HepG2 (cell line): ENCODE results near the gene HYPK. TPM values are rescaled to one million over a fixed set of nuclear protein-coding genes. Genes with fewer than 3 reads are reported as not detected.

Source experiments
- DNMT1 ChIP-seq: sonication (generic); formaldehyde crosslinking; IDR thresholded peaks from 2 replicates; pipeline ENCODE4 v1.5.1; 2020; ENCODE audit warnings: mild to moderate bottlenecking, missing genetic modification reagents
- FOXA3 ChIP-seq: IDR thresholded peaks from 2 replicates; pipeline ENCODE4 v1.6.1; 2016; ENCODE audit warnings: missing genetic modification reagents, missing compliant biosample characterization
- FOXC1 ChIP-seq: sonication (generic); formaldehyde crosslinking; IDR thresholded peaks from 2 replicates; pipeline ENCODE4 v1.8.0; 2022; ENCODE audit warnings: mild to moderate bottlenecking, missing genetic modification reagents, borderline replicate concordance
- GATA4 ChIP-seq: sonication (generic); IDR thresholded peaks from 2 replicates; pipeline ENCODE4 v1.6.1; 2016; ENCODE audit warnings: antibody characterized with exemption, low read depth, borderline replicate concordance
- HOXA3 ChIP-seq: sonication (generic); formaldehyde crosslinking; IDR thresholded peaks from 2 replicates; pipeline ENCODE4 v1.5.0; 2020; ENCODE audit warnings: missing genetic modification reagents
- KLF16 ChIP-seq, 2 experiments: sonication (generic) in 1 of 2; formaldehyde crosslinking in 1 of 2; IDR thresholded peaks; 2 replicates each; pipeline versions ENCODE4 v1.6.1 to v1.8.0; 2016 to 2023; ENCODE audit warnings: missing genetic modification reagents in 2 of 2, missing compliant biosample characterization in 1 of 2
- PAF1 ChIP-seq: IDR thresholded peaks from 2 replicates; pipeline ENCODE4 v1.6.1; 2016; ENCODE audit warnings: missing genetic modification reagents, missing compliant biosample characterization
- PHF20 ChIP-seq: sonication (generic); formaldehyde crosslinking; IDR thresholded peaks from 2 replicates; pipeline ENCODE4 v1.5.0; 2020; ENCODE audit warnings: mild to moderate bottlenecking, missing genetic modification reagents
- PHF21A ChIP-seq: sonication (generic); formaldehyde crosslinking; IDR thresholded peaks from 2 replicates; pipeline ENCODE4 v1.5.0; 2020; ENCODE audit warnings: mild to moderate bottlenecking, missing genetic modification reagents
- PITX1 ChIP-seq: sonication (generic); formaldehyde crosslinking; IDR thresholded peaks from 2 replicates; pipeline ENCODE4 v1.5.1; 2020; ENCODE audit warnings: mild to moderate bottlenecking, missing genetic modification reagents
- REPIN1 ChIP-seq: sonication (generic); formaldehyde crosslinking; IDR thresholded peaks from 2 replicates; pipeline ENCODE4 v1.8.0; 2022; ENCODE audit warnings: missing genetic modification reagents, low read depth, mild to moderate bottlenecking, borderline replicate concordance
- ZBTB1 ChIP-seq: sonication (generic); formaldehyde crosslinking; IDR thresholded peaks from 2 replicates; pipeline ENCODE4 v1.4.0; 2020; ENCODE audit warnings: missing genetic modification reagents, borderline replicate concordance
- ZKSCAN8 ChIP-seq: IDR thresholded peaks from 2 replicates; pipeline ENCODE4 v1.6.1; 2016; ENCODE audit warnings: borderline replicate concordance, missing genetic modification reagents, missing compliant biosample characterization
- ZNF230 ChIP-seq: sonication (generic); formaldehyde crosslinking; IDR thresholded peaks from 2 replicates; pipeline ENCODE4 v1.4.0; 2020; ENCODE audit warnings: mild to moderate bottlenecking, missing genetic modification reagents
- ZNF792 ChIP-seq: IDR thresholded peaks from 2 replicates; pipeline ENCODE4 v1.6.1; 2016
- polyA plus RNA-seq, 8 experiments: library from polyadenylated mRNA; depleted of rRNA in 3 of 8; stranded (reverse) in 7 of 8; unstranded in 1 of 8; fragments of >200 nt; fragmentation: Illumina TruSeq in 4 of 8; extraction: Trizol in 4 of 8; gene quantifications; 2 replicates each; pipeline versions ENCODE4 v1.2.1 to v1.2.3, GENCODE V29; 2011 to 2016; ENCODE audit warnings: low read depth in 4 of 8, missing spikeins in 1 of 8, mixed read lengths in 1 of 8; ENCODE audit not compliant: insufficient read depth in 1 of 8
- total RNA-seq, 5 experiments: library from RNA; depleted of rRNA; stranded (reverse); fragments of >200 nt; fragmentation: Illumina TruSeq; extraction: Trizol; gene quantifications; 2 replicates each; pipeline ENCODE4 v1.2.3, GENCODE V29; 2016; ENCODE audit warnings: low read depth in 1 of 5
- TF ChIP-seq, protein P1 (sequence below): sonication (generic); formaldehyde crosslinking; IDR thresholded peaks from 2 replicates; pipeline ENCODE4 v1.4.0; 2020; ENCODE audit warnings: mild to moderate bottlenecking, missing genetic modification reagents
- TF ChIP-seq, protein P2 (sequence below): sonication (generic); formaldehyde crosslinking; IDR thresholded peaks from 2 replicates; pipeline ENCODE4 v1.8.1; 2023; ENCODE audit warnings: mild to moderate bottlenecking, missing genetic modification reagents, borderline replicate concordance
- TF ChIP-seq, protein P3 (sequence below): sonication (generic); formaldehyde crosslinking; IDR thresholded peaks from 2 replicates; pipeline ENCODE4 v1.8.1; 2023; ENCODE audit warnings: missing genetic modification reagents, inconsistent platforms, borderline replicate concordance
- TF ChIP-seq, protein P4 (sequence below): sonication (generic); formaldehyde crosslinking; IDR thresholded peaks from 2 replicates; pipeline ENCODE4 v1.4.0; 2020; ENCODE audit warnings: mild to moderate bottlenecking, missing genetic modification reagents, borderline replicate concordance
- TF ChIP-seq, protein P5 (sequence below): sonication (generic); formaldehyde crosslinking; IDR thresholded peaks from 2 replicates; pipeline ENCODE4 v1.8.0; 2022; ENCODE audit warnings: mild to moderate bottlenecking, missing genetic modification reagents, borderline replicate concordance

HYPK gene
- total and polyA plus RNA-seq, 2 of the 13 experiments (the other 11 are each of a cell fraction or from before 2014, with no cell fraction given), result 13.5 to 16.5 TPM

DNA sequence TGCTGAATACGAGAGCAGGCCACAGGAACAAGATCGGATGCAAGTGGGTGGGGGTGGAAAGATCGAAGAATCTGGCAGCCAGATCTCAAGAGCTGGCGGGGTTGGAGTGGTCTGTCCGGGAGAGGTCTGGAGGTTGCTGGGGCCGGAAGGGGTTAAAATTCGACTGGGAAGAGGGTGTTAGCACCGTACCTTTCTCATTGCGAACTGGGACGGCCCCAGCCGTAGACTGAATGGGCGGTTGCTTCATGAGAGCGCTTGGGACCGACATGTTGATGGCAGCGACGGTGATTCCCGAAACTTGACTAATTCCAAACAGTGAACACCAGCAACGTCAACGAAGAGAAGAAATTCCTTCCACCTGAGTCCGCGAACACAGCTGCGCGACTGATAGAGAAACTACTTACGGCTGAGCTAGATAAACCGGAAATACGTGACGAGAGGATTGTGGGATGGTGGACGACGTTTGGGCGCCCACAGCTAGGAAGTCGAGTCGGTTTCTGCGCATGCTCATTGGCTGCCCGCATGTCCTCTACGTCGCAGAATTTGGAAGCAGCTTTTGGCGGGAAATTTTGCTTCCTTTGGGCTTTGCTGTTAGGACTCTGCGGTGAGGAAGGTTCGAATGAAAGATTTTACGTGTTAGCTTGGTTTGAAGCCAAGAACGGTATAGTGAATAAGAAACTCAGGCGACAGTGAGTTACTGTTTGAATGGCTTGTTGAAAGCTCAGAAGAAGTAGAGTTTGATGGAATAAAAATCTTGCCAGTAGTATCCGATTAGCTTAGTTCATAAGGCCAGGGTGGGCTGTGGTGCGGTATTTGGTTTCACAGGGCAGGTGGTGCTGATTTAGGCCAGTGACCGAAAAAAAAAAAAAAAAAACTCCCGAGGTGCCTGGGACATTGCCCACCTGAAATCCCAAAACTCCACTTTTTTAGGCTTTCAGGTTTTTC lies 24.2 kb downstream of the HYPK start, which contains the start of gene MFAP1 (continued):
- TF ChIP-seq, protein P1, sequence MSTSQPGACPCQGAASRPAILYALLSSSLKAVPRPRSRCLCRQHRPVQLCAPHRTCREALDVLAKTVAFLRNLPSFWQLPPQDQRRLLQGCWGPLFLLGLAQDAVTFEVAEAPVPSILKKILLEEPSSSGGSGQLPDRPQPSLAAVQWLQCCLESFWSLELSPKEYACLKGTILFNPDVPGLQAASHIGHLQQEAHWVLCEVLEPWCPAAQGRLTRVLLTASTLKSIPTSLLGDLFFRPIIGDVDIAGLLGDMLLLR (CRISPR knock-in tag), result no peak
- TF ChIP-seq PHF20 (CRISPR knock-in tag) (peak; percentile 95), PAF1 (CRISPR knock-in tag) (no peak), ZBTB1 (no peak), PITX1 (CRISPR knock-in tag) (peak; percentile 65; the same call in 1 of the 2 replicates), FOXA3 (peak; percentile 56), GATA4 (peak; percentile 54; the same call in 1 of the 2 replicates), HOXA3 (peak; percentile 91), DNMT1 (CRISPR knock-in tag) (no peak), REPIN1 (CRISPR knock-in tag) (peak; percentile 81; the same call in 1 of the 2 replicates), ZKSCAN8 (CRISPR knock-in tag) (no peak; the same call in 1 of the 2 replicates), ZNF792 (CRISPR knock-in tag) (peak; percentile 96), FOXC1 (CRISPR knock-in tag) (0 out of 2 replicates have a peak, but pooled peaks have one; percentile 45), PHF21A (CRISPR knock-in tag) (peak; percentile 64), KLF16 (CRISPR knock-in tag; IDR thresholded peaks at IDR 0.05) (0 out of 4 replicates have a peak, but pooled peaks of 1 of the 2 experiments have one; percentile 74), ZNF230 (CRISPR knock-in tag) (peak; percentile 45)
- TF ChIP-seq, protein P2, sequence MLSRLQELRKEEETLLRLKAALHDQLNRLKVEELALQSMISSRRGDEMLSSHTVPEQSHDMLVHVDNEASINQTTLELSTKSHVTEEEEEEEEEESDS (CRISPR knock-in tag), result no peak
- TF ChIP-seq, protein P3, sequence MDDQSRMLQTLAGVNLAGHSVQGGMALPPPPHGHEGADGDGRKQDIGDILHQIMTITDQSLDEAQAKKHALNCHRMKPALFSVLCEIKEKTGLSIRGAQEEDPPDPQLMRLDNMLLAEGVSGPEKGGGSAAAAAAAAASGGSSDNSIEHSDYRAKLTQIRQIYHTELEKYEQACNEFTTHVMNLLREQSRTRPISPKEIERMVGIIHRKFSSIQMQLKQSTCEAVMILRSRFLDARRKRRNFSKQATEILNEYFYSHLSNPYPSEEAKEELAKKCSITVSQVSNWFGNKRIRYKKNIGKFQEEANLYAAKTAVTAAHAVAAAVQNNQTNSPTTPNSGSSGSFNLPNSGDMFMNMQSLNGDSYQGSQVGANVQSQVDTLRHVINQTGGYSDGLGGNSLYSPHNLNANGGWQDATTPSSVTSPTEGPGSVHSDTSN (CRISPR knock-in tag), result peak; percentile 36; the same call in 1 of the 2 replicates
- TF ChIP-seq, protein P4, sequence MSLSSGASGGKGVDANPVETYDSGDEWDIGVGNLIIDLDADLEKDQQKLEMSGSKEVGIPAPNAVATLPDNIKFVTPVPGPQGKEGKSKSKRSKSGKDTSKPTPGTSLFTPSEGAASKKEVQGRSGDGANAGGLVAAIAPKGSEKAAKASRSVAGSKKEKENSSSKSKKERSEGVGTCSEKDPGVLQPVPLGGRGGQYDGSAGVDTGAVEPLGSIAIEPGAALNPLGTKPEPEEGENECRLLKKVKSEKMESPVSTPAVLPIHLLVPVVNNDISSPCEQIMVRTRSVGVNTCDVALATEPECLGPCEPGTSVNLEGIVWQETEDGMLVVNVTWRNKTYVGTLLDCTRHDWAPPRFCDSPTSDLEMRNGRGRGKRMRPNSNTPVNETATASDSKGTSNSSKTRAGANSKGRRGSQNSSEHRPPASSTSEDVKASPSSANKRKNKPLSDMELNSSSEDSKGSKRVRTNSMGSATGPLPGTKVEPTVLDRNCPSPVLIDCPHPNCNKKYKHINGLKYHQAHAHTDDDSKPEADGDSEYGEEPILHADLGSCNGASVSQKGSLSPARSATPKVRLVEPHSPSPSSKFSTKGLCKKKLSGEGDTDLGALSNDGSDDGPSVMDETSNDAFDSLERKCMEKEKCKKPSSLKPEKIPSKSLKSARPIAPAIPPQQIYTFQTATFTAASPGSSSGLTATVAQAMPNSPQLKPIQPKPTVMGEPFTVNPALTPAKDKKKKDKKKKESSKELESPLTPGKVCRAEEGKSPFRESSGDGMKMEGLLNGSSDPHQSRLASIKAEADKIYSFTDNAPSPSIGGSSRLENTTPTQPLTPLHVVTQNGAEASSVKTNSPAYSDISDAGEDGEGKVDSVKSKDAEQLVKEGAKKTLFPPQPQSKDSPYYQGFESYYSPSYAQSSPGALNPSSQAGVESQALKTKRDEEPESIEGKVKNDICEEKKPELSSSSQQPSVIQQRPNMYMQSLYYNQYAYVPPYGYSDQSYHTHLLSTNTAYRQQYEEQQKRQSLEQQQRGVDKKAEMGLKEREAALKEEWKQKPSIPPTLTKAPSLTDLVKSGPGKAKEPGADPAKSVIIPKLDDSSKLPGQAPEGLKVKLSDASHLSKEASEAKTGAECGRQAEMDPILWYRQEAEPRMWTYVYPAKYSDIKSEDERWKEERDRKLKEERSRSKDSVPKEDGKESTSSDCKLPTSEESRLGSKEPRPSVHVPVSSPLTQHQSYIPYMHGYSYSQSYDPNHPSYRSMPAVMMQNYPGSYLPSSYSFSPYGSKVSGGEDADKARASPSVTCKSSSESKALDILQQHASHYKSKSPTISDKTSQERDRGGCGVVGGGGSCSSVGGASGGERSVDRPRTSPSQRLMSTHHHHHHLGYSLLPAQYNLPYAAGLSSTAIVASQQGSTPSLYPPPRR (CRISPR knock-in tag), result no peak
- TF ChIP-seq, protein P5, sequence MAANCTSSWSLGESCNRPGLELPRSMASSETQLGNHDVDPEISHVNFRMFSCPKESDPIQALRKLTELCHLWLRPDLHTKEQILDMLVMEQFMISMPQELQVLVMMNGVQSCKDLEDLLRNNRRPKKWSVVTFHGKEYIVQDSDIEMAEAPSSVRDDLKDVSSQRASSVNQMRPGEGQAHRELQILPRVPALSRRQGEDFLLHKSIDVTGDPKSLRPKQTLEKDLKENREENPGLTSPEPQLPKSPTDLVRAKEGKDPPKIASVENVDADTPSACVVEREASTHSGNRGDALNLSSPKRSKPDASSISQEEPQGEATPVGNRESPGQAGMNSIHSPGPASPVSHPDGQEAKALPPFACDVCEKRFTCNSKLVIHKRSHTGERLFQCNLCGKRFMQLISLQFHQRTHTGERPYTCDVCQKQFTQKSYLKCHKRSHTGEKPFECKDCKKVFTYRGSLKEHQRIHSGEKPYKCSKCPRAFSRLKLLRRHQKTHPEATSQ (CRISPR knock-in tag), result no peak; the same call in 1 of the 2 replicates
